HG02642 (cell line): Measurements from ENCODE around the gene MMRN2.

Experiments
- ATAC-seq: cut with Tn5 transposase; IDR thresholded peaks from one replicate; pipeline ENCODE4 v1.9.1; 2021; ENCODE audit warnings: mild to moderate bottlenecking; ENCODE audit not compliant: unreplicated experiment, poor library complexity

MMRN2 gene

GRCh38 chr10:86970982-86971231 is 13.5 kb upstream of the MMRN2 start:
- no peak for ATAC-seq

GRCh38 chr10:86970162-86970981 is 13.0 kb upstream of the MMRN2 start:
- no peak for ATAC-seq

- ATAC-seq = no peak
Measured at GRCh38 chr10:86969421-86970041, 12.1 kb upstream of the MMRN2 start.

GRCh38 chr10:86968994-86969355 is 11.6 kb upstream of the MMRN2 start:
- ATAC-seq = no peak

- ATAC-seq = no peak
Measured at GRCh38 chr10:86968271-86968993, 11.0 kb upstream of the MMRN2 start, which contains the start of gene ADIRF. Gene ADIRF (plus strand): TSS chr10:86968482. CDS start chr10:86968545, 63 bp downstream.

- ATAC-seq = no peak
Measured at GRCh38 chr10:86967481-86967941, 10.1 kb upstream of the MMRN2 start.

- ATAC-seq = no peak
Measured at GRCh38 chr10:86965986-86966654, 8.7 kb upstream of the MMRN2 start.

GRCh38 chr10:86964847-86965190 is 7.4 kb upstream of the MMRN2 start:
- ATAC-seq = no peak

GRCh38 chr10:86964061-86964846 is 6.8 kb upstream of the MMRN2 start:
- no peak for ATAC-seq

- ATAC-seq = no peak
Measured at GRCh38 chr10:86963341-86963919, 6.0 kb upstream of the MMRN2 start.

GRCh38 chr10:86962981-86963310 is 5.5 kb upstream of the MMRN2 start:
- no peak for ATAC-seq

GRCh38 chr10:86962136-86962980 is 4.9 kb upstream of the MMRN2 start:
- ATAC-seq = no peak

- no peak for ATAC-seq
Measured at GRCh38 chr10:86961481-86962091, 4.2 kb upstream of the MMRN2 start.

GRCh38 chr10:86960863-86961434 is 3.5 kb upstream of the MMRN2 start:
- ATAC-seq = no peak

GRCh38 chr10:86960003-86960862 is 2.8 kb upstream of the MMRN2 start:
- no peak for ATAC-seq

GRCh38 chr10:86959737-86960002 is 2.3 kb upstream of the MMRN2 start:
- no peak for ATAC-seq

GRCh38 chr10:86958901-86959736 is 1.7 kb upstream of the MMRN2 start:
- ATAC-seq = no peak
